ENCODE results near the gene DAGLB.

GRCh38 chr7:6479067-6479466 is 31.3 kb upstream of the DAGLB start:
- TF ChIP-seq CTCF (IDR thresholded peaks at IDR 0.05): no peak
- TF ChIP-seq POLR2A (IDR thresholded peaks at IDR 0.05): no peak
